GM04504 (cell line): ENCODE data around the gene MOSPD3.

ENCODE experiments used
- DNase-seq: peaks from one replicate; pipeline ENCODE4 v3.0.0-alpha.2; 2012; ENCODE audit warnings: low read depth

MOSPD3 gene

GRCh38 chr7:100575746-100576383 is 36.5 kb upstream of the MOSPD3 start:
- no peak for DNase-seq

GRCh38 chr7:100576384-100576993 is 35.9 kb upstream of the MOSPD3 start:
- DNase-seq: no peak

- no peak for DNase-seq
Measured at GRCh38 chr7:100577103-100577502, 35.2 kb upstream of the MOSPD3 start.

DNA sequence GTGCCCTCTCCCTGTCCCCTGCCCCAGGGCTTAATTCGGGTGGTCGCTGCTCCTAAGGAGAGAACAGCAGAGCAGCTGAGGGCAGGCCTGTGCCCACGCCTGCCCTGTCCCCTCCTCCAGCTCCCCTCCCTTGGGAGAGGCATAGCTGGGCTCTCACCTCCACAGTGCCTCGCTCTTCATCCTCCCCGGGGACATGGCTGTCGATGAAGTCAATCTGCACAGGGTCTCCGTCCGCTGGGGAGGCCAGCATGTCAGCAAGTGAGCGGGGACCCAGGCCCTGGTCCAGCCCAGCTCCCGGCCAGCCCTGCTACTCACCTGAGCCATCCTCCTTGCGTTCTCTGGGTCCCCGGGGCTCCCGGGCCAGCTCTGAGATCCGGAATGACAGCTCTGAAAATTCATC is 34.8 kb upstream of the MOSPD3 start:
- DNase-seq: no peak

DNA sequence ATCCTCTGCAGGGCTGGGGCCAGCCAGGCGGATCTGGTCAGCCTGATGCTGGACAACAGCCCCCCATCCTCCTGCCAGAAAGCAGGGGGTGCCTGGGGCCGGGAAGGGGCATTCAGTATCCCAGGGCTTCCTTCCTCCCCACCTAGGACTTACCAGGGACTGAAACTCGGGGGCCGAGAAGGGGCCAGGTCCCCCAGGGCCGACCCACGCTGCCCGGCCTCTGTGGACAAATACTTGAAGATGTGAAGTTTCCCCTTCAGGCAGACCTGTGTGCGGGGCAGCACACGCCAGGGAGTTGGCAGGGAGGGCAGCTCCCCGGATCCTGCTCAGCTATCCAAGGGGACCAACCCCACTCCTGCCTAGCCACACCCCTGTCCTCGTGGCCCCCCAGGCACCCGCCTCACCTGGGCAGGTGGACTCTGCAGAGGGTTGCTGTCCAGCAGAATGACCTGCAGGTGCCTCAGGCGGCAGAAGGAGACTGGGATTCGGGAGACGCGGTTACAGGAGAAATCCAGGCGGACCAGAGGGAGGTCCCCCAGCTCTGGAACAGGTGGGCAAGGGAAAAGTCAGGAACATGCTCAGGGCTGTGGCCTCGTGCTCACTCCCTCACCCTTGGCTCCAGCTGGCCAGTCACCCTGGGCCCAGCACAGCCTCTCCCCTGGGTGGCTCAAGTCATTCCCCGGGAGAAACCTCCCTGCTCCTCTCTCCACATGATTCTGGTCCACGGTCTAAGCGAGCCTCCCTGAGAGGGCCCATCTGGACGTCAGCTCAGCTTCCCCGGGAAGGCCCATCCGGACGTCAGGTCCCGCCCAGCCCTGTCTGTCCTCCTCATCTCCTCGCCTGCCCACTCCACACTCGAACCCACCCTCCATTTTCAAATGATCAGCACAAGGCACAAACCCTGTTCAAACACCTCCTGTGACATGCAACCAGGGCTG is 33.8 kb upstream of the MOSPD3 start:
- DNase-seq: no peak

DNA sequence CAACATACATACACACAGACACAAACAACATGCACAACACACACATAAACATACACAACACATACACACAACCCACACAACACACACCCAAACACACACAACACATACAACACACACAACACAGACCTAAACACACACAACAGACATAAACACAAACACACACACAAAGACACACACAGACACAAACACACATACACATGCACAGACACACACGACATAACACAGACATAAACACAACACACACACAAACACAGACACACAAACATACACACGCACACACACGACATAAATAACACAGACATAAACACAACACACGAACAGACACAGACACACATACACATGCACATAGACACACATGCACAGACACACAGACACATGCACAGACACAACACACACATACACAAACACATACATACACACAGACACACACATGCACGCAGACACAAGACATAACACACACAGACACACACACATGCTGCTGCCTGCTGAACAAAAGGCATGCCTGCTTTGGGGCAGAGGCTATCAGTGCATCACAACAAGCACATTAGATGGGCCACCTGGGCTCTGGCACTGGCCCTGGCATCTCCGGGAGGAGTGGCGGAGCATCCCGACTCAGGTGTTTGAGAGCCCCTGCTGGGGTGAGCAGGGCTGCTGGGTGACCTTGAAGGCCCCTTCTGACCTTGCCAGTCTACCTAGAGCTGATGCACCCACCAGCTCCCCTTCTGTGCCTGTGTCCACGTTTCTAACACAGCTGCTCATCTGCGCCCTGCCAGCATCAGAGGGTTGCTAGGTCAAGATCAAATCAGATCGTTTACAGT is 31.7 kb upstream of the MOSPD3 start:
- DNase-seq: no peak

DNA sequence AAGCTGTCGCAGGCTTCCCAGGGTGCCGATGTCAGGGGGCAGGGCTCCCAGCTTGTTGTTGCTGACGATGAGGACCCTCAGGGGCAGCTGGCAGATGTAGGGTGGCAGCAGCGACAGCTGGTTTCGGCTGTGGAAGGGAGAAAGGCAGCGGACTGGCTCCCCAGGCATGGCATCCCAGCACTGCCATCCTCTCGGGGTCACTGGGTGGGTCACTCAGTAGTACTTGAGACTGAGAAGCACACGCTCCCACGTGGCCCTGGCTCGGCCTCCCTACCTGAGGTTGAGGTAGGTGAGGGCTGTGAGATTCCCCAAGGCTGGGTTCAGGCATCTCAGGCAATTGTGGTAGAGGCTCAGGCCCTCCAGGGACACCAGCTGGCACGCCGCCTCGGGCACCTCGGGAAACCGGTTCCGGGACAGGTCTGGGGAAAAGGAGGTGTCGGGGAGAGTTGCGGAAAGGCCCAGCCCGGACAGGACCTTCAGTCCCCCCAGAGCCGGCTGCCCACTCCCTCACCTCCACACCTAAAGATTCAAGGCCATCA is 30.2 kb upstream of the MOSPD3 start:
- no peak for DNase-seq

DNA sequence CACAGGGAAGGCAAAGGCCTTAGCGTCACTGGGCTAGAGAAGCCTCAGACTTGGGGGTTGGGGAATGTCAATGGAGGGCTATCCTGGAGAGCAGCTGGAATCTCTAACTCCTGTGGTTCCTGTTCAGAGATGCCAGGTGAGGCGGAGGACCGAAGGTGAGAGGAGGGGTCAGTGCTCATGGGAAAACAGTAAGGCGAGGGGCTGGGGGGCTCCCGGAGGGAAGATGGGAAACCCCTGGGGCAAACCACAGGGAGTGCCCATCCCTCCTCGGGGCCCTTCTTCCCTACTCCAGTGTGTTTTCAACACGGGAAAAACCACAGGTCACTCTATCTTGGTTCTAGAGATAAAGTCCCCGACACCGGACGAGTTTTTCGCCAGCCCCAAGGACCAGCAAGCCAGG is 29.7 kb upstream of the MOSPD3 start:
- no peak for DNase-seq

DNA sequence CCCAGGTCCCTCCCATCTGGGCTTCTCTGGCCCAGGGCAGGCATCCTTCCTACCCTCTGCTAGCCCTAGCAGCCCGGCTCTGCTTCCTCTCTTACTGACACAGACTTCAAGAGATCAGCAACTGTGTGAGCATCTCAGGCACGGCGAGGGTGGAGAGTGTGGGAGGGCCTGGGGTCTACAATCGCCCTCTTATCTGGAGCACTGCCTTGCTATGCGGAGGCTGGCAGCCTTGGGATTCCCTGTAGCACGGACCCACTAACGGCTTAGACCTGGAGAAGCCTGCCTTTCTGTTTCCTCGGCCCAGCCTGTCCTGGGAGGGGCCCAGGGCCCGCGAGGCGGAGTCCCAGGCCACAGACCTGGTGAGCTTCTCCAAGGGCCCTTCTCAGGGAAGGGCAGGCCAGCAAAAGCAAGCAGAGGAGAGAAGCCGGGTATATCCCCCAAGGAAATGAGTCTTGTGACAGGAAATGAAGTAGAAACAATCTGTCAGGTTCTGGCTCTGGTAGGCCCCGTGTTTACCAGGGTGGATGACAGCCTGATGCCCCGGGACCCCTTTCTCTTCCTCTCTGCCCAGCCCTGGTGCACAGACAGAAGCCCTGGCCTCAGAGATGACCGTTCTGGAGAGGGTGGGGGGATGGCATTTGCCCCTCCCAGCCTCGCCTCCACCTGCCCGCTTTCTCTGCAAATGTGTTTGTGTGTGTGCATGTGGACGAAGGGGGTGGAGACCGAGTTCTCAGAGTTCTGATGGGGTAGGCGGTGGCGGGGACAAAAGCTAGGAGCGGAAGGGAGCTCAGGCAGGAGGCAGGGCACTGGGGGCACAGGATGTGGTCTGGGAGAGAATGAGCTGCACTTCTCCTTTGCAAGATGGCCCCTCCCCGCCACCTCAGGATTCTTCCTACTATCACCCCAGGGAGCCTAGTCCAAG is 28.9 kb upstream of the MOSPD3 start:
- no peak for DNase-seq

- DNase-seq: no peak
Measured at GRCh38 chr7:100584054-100584682, 28.2 kb upstream of the MOSPD3 start.

- no peak for DNase-seq
Measured at GRCh38 chr7:100584683-100585510, 27.4 kb upstream of the MOSPD3 start.

GRCh38 chr7:100585511-100586265 is 26.7 kb upstream of the MOSPD3 start, which contains the start of gene LRCH4:
Gene LRCH4, minus strand, starts transcription at chr7:100586129. Its CDS starts 29 bp downstream, at chr7:100586100.
- no peak for DNase-seq

GRCh38 chr7:100586266-100587025 is 25.9 kb upstream of the MOSPD3 start, which contains the start of gene FBXO24:
Gene FBXO24, plus strand, starts transcription at chr7:100586328. Its CDS starts 298 bp downstream, at chr7:100586626.
- peak; percentile 100 for DNase-seq

GRCh38 chr7:100588438-100588837 is 23.9 kb upstream of the MOSPD3 start:
- no peak for DNase-seq

- DNase-seq: no peak
Measured at GRCh38 chr7:100589341-100589947, 22.9 kb upstream of the MOSPD3 start.

- DNase-seq: no peak
Measured at GRCh38 chr7:100590077-100590737, 22.1 kb upstream of the MOSPD3 start.

DNA sequence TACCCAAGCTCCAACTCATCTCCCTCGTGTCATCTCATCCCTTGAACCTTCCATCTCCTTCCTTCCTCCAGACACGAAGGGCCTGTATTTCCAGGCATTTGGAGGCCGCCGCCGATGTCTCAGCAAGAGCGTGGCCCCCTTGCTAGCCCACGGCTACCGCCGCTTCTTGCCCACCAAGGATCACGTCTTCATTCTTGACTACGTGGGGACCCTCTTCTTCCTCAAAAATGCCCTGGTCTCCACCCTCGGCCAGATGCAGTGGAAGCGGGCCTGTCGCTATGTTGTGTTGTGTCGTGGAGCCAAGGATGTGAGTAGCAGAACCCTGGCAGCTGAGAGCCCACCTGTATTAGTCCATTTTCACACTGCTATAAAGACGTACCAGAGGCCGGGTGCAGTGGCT is 20.7 kb upstream of the MOSPD3 start:
- DNase-seq: no peak
